GM19035 (cell line): ENCODE data around the gene MYO16.

Source experiments
- ATAC-seq: cut with Tn5 transposase; IDR thresholded peaks from one replicate; pipeline ENCODE4 v1.9.1; 2021; ENCODE audit not compliant: unreplicated experiment

Gene MYO16

GRCh38 chr13:108662528-108662927 is 33.1 kb downstream of the MYO16 start:
- no peak for ATAC-seq

- no peak for ATAC-seq
Measured at GRCh38 chr13:108663710-108664109, 34.3 kb downstream of the MYO16 start.

- ATAC-seq, result no peak
Measured at GRCh38 chr13:108667205-108667604, 37.8 kb downstream of the MYO16 start.

GRCh38 chr13:108669381-108669780 is 40.0 kb downstream of the MYO16 start:
- ATAC-seq, result no peak

- no peak for ATAC-seq
Measured at GRCh38 chr13:108674346-108674745, 44.9 kb downstream of the MYO16 start.

- no peak for ATAC-seq
Measured at GRCh38 chr13:108674771-108675170, 45.4 kb downstream of the MYO16 start.

GRCh38 chr13:108676620-108677019 is 47.2 kb downstream of the MYO16 start:
- ATAC-seq, result no peak

GRCh38 chr13:108677806-108678205 is 48.4 kb downstream of the MYO16 start:
- no peak for ATAC-seq

- no peak for ATAC-seq
Measured at GRCh38 chr13:108680011-108680410, 50.6 kb downstream of the MYO16 start.

- no peak for ATAC-seq
Measured at GRCh38 chr13:108681986-108682575, 52.7 kb downstream of the MYO16 start.

- no peak for ATAC-seq
Measured at GRCh38 chr13:108682714-108683113, 53.3 kb downstream of the MYO16 start.

GRCh38 chr13:108686027-108686426 is 56.6 kb downstream of the MYO16 start:
- no peak for ATAC-seq

- no peak for ATAC-seq
Measured at GRCh38 chr13:108690726-108691125, 61.3 kb downstream of the MYO16 start.

- ATAC-seq, result no peak
Measured at GRCh38 chr13:108700422-108701170, 71.2 kb downstream of the MYO16 start.

- no peak for ATAC-seq
Measured at GRCh38 chr13:108702171-108702570, 72.8 kb downstream of the MYO16 start.

- no peak for ATAC-seq
Measured at GRCh38 chr13:108705031-108705430, 75.6 kb downstream of the MYO16 start.

- no peak for ATAC-seq
Measured at GRCh38 chr13:108707584-108707983, 78.2 kb downstream of the MYO16 start.

- no peak for ATAC-seq
Measured at GRCh38 chr13:108708921-108709320, 79.5 kb downstream of the MYO16 start.

- ATAC-seq, result no peak
Measured at GRCh38 chr13:108711386-108711785, 82.0 kb downstream of the MYO16 start.

GRCh38 chr13:108725471-108725870 is 96.1 kb downstream of the MYO16 start:
- ATAC-seq, result no peak

GRCh38 chr13:108728370-108728769 is 99.0 kb downstream of the MYO16 start:
- no peak for ATAC-seq

GRCh38 chr13:108733022-108733560 is 103.7 kb downstream of the MYO16 start:
- no peak for ATAC-seq
